Liver (tissue), 3 donors: ENCODE measurements around the gene MRPL21.

ENCODE experiments used
- ATF3 ChIP-seq: IDR thresholded peaks from 2 replicates; pipeline ENCODE4 v1.6.1; 2016; ENCODE audit warnings: antibody characterized with exemption
- CTCF ChIP-seq: fragments of 150-350 bp; IDR thresholded peaks from 2 replicates; pipeline ENCODE4 v1.5.1; 2017; ENCODE audit warnings: improper control_type of control experiment, low read depth, low read length; ENCODE audit not compliant: missing input control
- EGR1 ChIP-seq, 2 donors: IDR thresholded peaks; 2 replicates each; pipeline ENCODE4 v1.6.1; 2016 to 2018; ENCODE audit warnings: antibody characterized with exemption in 2 of 2, low read depth in 2 of 2
- FOXA2 ChIP-seq: IDR thresholded peaks from 2 replicates; pipeline ENCODE4 v1.6.1; 2016; ENCODE audit warnings: antibody characterized with exemption
- HNF4A ChIP-seq, 2 donors: conservative IDR thresholded peaks; 2 replicates each; pipeline ENCODE4 v1.6.1; 2016; ENCODE audit warnings: antibody characterized with exemption in 2 of 2, mild to moderate bottlenecking in 2 of 2
- JUND ChIP-seq, 2 donors: IDR thresholded peaks; 2 replicates each; pipeline ENCODE4 v1.6.1; 2016; ENCODE audit warnings: antibody characterized with exemption in 2 of 2
- MAX ChIP-seq: IDR thresholded peaks from 2 replicates; pipeline ENCODE4 v1.6.1; 2016; ENCODE audit warnings: antibody characterized with exemption
- REST ChIP-seq: IDR thresholded peaks from 2 replicates; pipeline ENCODE4 v1.6.1; 2016; ENCODE audit warnings: antibody characterized with exemption, mild to moderate bottlenecking
- SP1 ChIP-seq: IDR thresholded peaks from 2 replicates; pipeline ENCODE4 v1.6.1; 2018; ENCODE audit warnings: antibody characterized with exemption, mild to moderate bottlenecking
- donor health status: healthy.
- donor health status: healthy.

GRCh38 chr11:68855205-68855981 lies 48.2 kb downstream of the MRPL21 start:
- TF ChIP-seq CTCF (no peak), ATF3 (no peak), SP1 (no peak), MAX (no peak), EGR1 (IDR thresholded peaks at IDR 0.05; ENCODE audit: low read depth in 2 of 2) (no peak), REST (no peak), JUND (IDR thresholded peaks at IDR 0.05) (no peak), HNF4A (conservative IDR thresholded peaks at IDR 0.05) (no peak), FOXA2 (no peak)
